ENCODE measurements around the gene COL8A1.
A peak's percentile ranks its signal among the peaks of the same experiment; 100 is the strongest.
"Not testable (repeated sequence)": the region's sequence is repeated elsewhere in the genome, so short reads cannot be mapped to it uniquely, and the experiment has no call there.

The COL8A1 gene

DNA sequence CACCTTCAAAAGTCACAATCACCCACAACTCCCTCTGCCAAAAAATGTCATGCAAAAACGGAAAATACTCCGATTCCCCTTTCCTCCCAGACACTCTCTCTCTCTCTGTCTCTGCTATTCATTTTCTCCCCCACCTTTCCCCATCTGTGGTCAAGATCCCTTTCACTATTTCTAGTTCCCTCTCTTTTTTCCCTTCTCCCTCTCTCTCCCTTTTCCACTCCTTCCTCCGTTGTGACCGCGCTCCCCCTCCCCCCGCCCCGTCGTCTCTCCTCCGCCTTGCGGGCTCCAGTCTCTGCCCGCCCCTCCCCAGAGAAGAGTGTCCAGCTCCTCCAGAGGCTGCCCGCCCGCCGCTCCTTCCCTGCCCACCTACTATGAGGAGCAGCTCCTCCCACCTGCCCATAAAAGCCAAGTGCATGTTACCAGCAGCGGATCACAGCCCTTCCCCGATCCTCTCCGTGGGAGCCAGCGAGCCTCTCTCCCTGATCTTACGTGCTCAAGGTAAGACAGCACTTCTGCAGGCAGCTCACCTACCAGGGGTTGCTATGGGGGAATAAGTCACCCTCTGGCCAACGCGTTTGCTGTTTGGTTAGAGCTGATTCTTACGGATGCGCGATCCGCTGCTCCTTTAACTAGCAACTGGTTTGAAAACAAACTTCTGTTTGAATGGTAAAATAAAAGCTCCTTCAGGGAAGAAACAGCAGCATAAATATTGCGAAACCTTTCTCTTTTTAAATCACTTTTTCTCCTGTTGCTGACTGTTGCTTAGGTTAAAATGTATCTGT lies at the start of gene COL8A1:
Gene COL8A1 (plus strand): TSS at position 428 of the 782 bp plus-strand sequence. CDS start 152,089 bp downstream, outside the sequence.
- TF ChIP-seq TOX (CRISPR knock-in tag; IDR thresholded peaks at IDR 0.05; ENCODE audit: borderline replicate concordance): no peak
- TF ChIP-seq, protein P1, sequence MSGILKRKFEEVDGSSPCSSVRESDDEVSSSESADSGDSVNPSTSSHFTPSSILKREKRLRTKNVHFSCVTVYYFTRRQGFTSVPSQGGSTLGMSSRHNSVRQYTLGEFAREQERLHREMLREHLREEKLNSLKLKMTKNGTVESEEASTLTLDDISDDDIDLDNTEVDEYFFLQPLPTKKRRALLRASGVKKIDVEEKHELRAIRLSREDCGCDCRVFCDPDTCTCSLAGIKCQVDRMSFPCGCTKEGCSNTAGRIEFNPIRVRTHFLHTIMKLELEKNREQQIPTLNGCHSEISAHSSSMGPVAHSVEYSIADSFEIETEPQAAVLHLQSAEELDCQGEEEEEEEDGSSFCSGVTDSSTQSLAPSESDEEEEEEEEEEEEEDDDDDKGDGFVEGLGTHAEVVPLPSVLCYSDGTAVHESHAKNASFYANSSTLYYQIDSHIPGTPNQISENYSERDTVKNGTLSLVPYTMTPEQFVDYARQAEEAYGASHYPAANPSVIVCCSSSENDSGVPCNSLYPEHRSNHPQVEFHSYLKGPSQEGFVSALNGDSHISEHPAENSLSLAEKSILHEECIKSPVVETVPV (CRISPR knock-in tag; IDR thresholded peaks at IDR 0.05): no peak

DNA sequence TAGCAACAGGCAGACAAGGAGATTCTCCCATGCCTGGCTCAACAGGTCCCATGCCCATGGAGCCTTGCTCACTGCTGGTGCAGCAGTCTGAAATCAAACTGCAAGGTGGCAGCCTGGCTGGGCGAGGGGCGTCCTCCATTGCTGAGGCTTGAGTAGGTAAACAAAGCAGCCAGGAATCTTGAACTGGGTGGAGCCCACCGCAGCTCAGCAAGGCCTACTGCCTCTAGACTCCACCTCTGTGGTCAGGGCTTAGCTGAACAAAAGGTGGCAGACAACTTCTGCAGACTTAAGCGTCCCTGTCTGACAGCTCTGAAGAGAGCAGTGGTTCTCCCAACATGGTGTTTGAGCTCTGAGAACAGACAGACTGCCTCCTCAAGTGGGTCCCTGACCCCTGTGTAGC lies 49.2 kb upstream of the COL8A1 start:
- not testable (repeated sequence) for ATAC-seq

More for the DNA sequence above, at the start of gene COL8A1:
- ATAC-seq: peak; percentile 54

DNA sequence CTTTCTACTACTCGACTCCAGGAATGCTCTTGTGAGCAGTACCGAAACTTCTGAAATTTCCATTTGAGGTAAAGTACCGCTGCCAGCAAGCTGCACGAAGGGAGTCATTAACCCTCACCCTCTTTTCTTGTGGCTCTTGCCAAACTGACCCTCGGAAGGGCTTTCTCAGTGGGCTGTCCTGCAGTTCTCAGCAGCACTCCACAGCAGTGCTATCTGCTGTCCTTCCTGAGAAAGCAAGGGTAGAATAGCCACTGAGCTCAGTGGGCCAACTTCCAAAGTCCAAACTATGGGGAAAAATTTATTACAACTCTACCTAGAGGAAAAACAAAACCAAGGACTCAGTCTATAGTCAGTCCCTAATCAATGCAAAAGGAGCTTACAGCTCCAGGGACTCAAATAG lies 38.5 kb upstream of the COL8A1 start:
- TF ChIP-seq ZNF565 (CRISPR knock-in tag; conservative IDR thresholded peaks at IDR 0.05; ENCODE audit: low read depth): no peak
- no peak for TF ChIP-seq TOX (CRISPR knock-in tag; IDR thresholded peaks at IDR 0.05; ENCODE audit: borderline replicate concordance)
- TF ChIP-seq, protein P2, sequence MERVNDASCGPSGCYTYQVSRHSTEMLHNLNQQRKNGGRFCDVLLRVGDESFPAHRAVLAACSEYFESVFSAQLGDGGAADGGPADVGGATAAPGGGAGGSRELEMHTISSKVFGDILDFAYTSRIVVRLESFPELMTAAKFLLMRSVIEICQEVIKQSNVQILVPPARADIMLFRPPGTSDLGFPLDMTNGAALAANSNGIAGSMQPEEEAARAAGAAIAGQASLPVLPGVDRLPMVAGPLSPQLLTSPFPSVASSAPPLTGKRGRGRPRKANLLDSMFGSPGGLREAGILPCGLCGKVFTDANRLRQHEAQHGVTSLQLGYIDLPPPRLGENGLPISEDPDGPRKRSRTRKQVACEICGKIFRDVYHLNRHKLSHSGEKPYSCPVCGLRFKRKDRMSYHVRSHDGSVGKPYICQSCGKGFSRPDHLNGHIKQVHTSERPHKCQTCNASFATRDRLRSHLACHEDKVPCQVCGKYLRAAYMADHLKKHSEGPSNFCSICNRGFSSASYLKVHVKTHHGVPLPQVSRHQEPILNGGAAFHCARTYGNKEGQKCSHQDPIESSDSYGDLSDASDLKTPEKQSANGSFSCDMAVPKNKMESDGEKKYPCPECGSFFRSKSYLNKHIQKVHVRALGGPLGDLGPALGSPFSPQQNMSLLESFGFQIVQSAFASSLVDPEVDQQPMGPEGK (CRISPR knock-in tag; IDR thresholded peaks at IDR 0.05; ENCODE audit: borderline replicate concordance): no peak
- TF ChIP-seq, protein P3, sequence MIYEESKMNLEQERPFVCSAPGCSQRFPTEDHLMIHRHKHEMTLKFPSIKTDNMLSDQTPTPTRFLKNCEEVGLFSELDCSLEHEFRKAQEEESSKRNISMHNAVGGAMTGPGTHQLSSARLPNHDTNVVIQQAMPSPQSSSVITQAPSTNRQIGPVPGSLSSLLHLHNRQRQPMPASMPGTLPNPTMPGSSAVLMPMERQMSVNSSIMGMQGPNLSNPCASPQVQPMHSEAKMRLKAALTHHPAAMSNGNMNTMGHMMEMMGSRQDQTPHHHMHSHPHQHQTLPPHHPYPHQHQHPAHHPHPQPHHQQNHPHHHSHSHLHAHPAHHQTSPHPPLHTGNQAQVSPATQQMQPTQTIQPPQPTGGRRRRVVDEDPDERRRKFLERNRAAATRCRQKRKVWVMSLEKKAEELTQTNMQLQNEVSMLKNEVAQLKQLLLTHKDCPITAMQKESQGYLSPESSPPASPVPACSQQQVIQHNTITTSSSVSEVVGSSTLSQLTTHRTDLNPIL (CRISPR knock-in tag; IDR thresholded peaks at IDR 0.05; ENCODE audit: low read depth): no peak
- TF ChIP-seq BACH2 (CRISPR knock-in tag; IDR thresholded peaks at IDR 0.05; ENCODE audit: borderline replicate concordance): no peak
- TF ChIP-seq CSDC2 (CRISPR knock-in tag; IDR thresholded peaks at IDR 0.05): no peak
- TF ChIP-seq, protein P4, sequence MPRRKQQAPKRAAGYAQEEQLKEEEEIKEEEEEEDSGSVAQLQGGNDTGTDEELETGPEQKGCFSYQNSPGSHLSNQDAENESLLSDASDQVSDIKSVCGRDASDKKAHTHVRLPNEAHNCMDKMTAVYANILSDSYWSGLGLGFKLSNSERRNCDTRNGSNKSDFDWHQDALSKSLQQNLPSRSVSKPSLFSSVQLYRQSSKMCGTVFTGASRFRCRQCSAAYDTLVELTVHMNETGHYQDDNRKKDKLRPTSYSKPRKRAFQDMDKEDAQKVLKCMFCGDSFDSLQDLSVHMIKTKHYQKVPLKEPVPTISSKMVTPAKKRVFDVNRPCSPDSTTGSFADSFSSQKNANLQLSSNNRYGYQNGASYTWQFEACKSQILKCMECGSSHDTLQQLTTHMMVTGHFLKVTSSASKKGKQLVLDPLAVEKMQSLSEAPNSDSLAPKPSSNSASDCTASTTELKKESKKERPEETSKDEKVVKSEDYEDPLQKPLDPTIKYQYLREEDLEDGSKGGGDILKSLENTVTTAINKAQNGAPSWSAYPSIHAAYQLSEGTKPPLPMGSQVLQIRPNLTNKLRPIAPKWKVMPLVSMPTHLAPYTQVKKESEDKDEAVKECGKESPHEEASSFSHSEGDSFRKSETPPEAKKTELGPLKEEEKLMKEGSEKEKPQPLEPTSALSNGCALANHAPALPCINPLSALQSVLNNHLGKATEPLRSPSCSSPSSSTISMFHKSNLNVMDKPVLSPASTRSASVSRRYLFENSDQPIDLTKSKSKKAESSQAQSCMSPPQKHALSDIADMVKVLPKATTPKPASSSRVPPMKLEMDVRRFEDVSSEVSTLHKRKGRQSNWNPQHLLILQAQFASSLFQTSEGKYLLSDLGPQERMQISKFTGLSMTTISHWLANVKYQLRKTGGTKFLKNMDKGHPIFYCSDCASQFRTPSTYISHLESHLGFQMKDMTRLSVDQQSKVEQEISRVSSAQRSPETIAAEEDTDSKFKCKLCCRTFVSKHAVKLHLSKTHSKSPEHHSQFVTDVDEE (CRISPR knock-in tag; IDR thresholded peaks at IDR 0.05): no peak
- TF ChIP-seq, protein P1 (CRISPR knock-in tag; IDR thresholded peaks at IDR 0.05): no peak
- no peak for TF ChIP-seq TCF4 (CRISPR knock-in tag; IDR thresholded peaks at IDR 0.05; ENCODE audit: borderline replicate concordance)
- no peak for ATAC-seq

DNA sequence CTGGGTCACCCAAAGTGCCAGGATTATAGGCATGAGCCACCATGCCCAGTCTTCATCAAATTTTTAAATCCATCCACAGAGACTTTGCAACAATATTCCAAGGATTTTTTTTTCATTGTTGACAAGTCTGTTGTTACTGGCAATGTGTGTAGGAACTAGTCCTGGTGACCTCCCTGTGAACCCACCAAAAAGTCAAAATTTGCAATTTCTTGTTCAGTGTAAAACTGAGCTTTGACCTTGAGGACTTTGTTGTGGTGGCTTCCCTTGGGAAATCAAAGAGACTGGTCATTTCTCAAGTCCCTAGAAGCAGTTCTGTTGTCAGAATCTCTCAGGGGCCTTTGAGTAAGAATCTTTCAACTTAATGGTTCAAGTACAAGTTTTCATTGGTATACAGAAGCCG lies 36.9 kb upstream of the COL8A1 start:
- no peak for ATAC-seq
- TF ChIP-seq ZFP30 (CRISPR knock-in tag; IDR thresholded peaks at IDR 0.05): no peak
- TF ChIP-seq, protein P2 (CRISPR knock-in tag; IDR thresholded peaks at IDR 0.05; ENCODE audit: borderline replicate concordance): no peak
- no peak for TF ChIP-seq ZFP3 (CRISPR knock-in tag; IDR thresholded peaks at IDR 0.05)

DNA sequence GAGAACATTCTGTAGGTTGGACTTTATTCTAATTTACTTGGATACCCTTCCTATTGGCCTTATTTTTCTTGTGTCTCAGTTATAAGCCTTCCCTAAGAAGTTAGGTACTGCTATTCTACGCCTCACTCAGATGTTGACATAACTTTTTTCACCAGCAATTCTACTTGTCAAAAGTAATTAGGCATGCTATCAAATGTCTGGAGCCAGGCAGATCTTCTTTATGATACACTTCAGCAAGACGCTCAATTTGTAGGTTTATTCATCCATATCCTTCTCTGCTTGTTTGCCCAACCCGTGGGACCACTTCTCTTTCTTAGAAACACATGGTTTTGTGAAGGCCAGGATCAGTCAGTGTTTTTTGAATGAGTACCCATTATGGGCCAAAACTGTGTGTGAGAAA lies 36.2 kb upstream of the COL8A1 start:
- no peak for ATAC-seq
- TF ChIP-seq BACH2 (CRISPR knock-in tag; IDR thresholded peaks at IDR 0.05; ENCODE audit: borderline replicate concordance) (no peak), CSDC2 (CRISPR knock-in tag; IDR thresholded peaks at IDR 0.05) (no peak), ZNF8 (CRISPR knock-in tag; IDR thresholded peaks at IDR 0.05) (no peak), ZC3H10 (CRISPR knock-in tag; IDR thresholded peaks at IDR 0.05) (no peak), RARB (CRISPR knock-in tag; IDR thresholded peaks at IDR 0.05) (no peak), GLIS3 (CRISPR knock-in tag; IDR thresholded peaks at IDR 0.05) (no peak), ISL1 (CRISPR knock-in tag; IDR thresholded peaks at IDR 0.05) (no peak), SNAI2 (CRISPR knock-in tag; IDR thresholded peaks at IDR 0.05) (no peak)
- TF ChIP-seq, protein P3 (CRISPR knock-in tag; IDR thresholded peaks at IDR 0.05; ENCODE audit: low read depth): no peak
- TF ChIP-seq, protein P1 (CRISPR knock-in tag; IDR thresholded peaks at IDR 0.05): no peak

Measured in SK-N-SH treated with all-trans-retinoic acid at 6 μM for 48 hours (cell line).